Right atrium auricular region (tissue), 2 donors: ENCODE data around the gene TMEM80. TPM values are rescaled to one million over a fixed set of nuclear protein-coding genes. Genes with fewer than 3 reads are reported as not detected.
A peak's percentile ranks its signal among the peaks of the same experiment; 100 is the strongest.

Source experiments
- DNase-seq: peaks from one replicate; pipeline ENCODE4 v3.0.0-alpha.2; 2019; ENCODE audit warnings: low spot score
- H3K27ac ChIP-seq, 2 donors: fragments of 200-600 bp; sonication (generic); 1 replicate in 1 of 2; 2 replicates in 1 of 2; pipeline ENCODE4 v1.5.1; 2016 to 2019
- H3K27me3 ChIP-seq, 2 donors: fragments of 200-600 bp; sonication (generic); one replicate each; pipeline versions ENCODE4 v1.5.1 to v1.6.0; 2017 to 2019
- H3K36me3 ChIP-seq: fragments of 200-600 bp; sonication (generic); one replicate; pipeline ENCODE4 v1.5.1; 2016
- H3K4me1 ChIP-seq, 2 donors: fragments of 200-600 bp; sonication (generic); one replicate each; pipeline versions ENCODE4 v1.5.1 to v1.6.0; 2017 to 2019
- H3K4me3 ChIP-seq, 2 donors: fragments of 200-600 bp; sonication (generic); 1 replicate in 1 of 2; 2 replicates in 1 of 2; pipeline ENCODE4 v1.5.1; 2017 to 2019; ENCODE audit warnings: mild to moderate bottlenecking in 1 of 2, moderate library complexity in 1 of 2
- H3K9me3 ChIP-seq, 2 donors: fragments of 200-600 bp; sonication (generic); one replicate each; pipeline ENCODE4 v1.5.1; 2019
- CTCF ChIP-seq, 2 donors: fragments of 200-600 bp; sonication (generic); IDR thresholded peaks; one replicate each; pipeline ENCODE4 v1.5.1; 2019; ENCODE audit warnings: antibody characterized with exemption in 2 of 2
- total RNA-seq, 2 donors: library from RNA; depleted of rRNA; stranded (reverse); fragments of >200 nt; gene quantifications; one replicate each; pipeline ENCODE4 v1.1.0, GENCODE V29; 2016

TMEM80 gene
- total RNA-seq, 2 donors from 2014 or later = 12.5 to 20.7 TPM

GRCh38 chr11:723120-723883, 27.7 kb downstream of the TMEM80 start:
- H3K9me3 ChIP-seq = no peaks in the 10 kb centered on the region
- no peaks in the 10 kb centered on the region for H3K36me3 ChIP-seq
- no peak for DNase-seq
- no peak overlapping the region for H3K27ac ChIP-seq
- peaks cover 0 to 43% of the 10 kb centered on the region in 2 donors for H3K4me1 ChIP-seq
- no peak overlapping the region for H3K4me3 ChIP-seq
- peaks cover 4 to 20% of the 10 kb centered on the region in 2 donors for H3K27me3 ChIP-seq
- peak in 1 of 2 donors; percentile 71 for TF ChIP-seq CTCF (IDR thresholded peaks at IDR 0.05)

- Histone ChIP-seq H3K27me3 (peaks cover 4 to 20% of the 10 kb centered on the region in 2 donors), H3K4me1 (peaks cover 0 to 52% of the 10 kb centered on the region in 2 donors), H3K36me3 (no peaks in the 10 kb centered on the region), H3K9me3 (no peaks in the 10 kb centered on the region), H3K4me3 (no peak overlapping the region), H3K27ac (no peak overlapping the region)
- no peak for TF ChIP-seq CTCF (IDR thresholded peaks at IDR 0.05)
- DNase-seq = no peak
Measured at GRCh38 chr11:724049-724777, 28.6 kb downstream of the TMEM80 start.

GRCh38 chr11:724778-725386, 29.3 kb downstream of the TMEM80 start:
- DNase-seq = no peak
- H3K4me1 ChIP-seq = peaks cover 0 to 52% of the 10 kb centered on the region in 2 donors
- H3K4me3 ChIP-seq = no peak overlapping the region
- H3K9me3 ChIP-seq = no peaks in the 10 kb centered on the region
- peaks cover 4 to 20% of the 10 kb centered on the region in 2 donors for H3K27me3 ChIP-seq
- H3K36me3 ChIP-seq = no peaks in the 10 kb centered on the region
- no peak for TF ChIP-seq CTCF (IDR thresholded peaks at IDR 0.05)
- H3K27ac ChIP-seq = no peak overlapping the region

- no peak for DNase-seq
- Histone ChIP-seq H3K4me3 (peak overlapping the region in 1 of 2 donors; percentile 38), H3K4me1 (peaks cover 0 to 47% of the 10 kb centered on the region in 2 donors), H3K27ac (peak overlapping the region in 1 of 2 donors; percentile 3), H3K27me3 (peaks cover 4 to 20% of the 10 kb centered on the region in 2 donors), H3K36me3 (no peaks in the 10 kb centered on the region), H3K9me3 (no peaks in the 10 kb centered on the region)
- no peak for TF ChIP-seq CTCF (IDR thresholded peaks at IDR 0.05)
Measured at GRCh38 chr11:725624-726202, 30.1 kb downstream of the TMEM80 start.

- DNase-seq = no peak
- no peak for TF ChIP-seq CTCF (IDR thresholded peaks at IDR 0.05)
- Histone ChIP-seq H3K27ac (peak overlapping the region; percentile 3 to 71), H3K4me1 (peaks cover 0 to 40% of the 10 kb centered on the region in 2 donors), H3K9me3 (no peaks in the 10 kb centered on the region), H3K4me3 (peak overlapping the region in 1 of 2 donors; percentile 38), H3K36me3 (no peaks in the 10 kb centered on the region), H3K27me3 (peaks cover 4 to 13% of the 10 kb centered on the region in 2 donors)
Measured at GRCh38 chr11:726278-727220, 30.9 kb downstream of the TMEM80 start.
